GM19025 (cell line): ENCODE measurements around the gene KMO.

ENCODE experiments used
- ATAC-seq: cut with Tn5 transposase; IDR thresholded peaks from one replicate; pipeline ENCODE4 v1.9.1; 2021; ENCODE audit warnings: mild to moderate bottlenecking, low read depth, moderate library complexity; ENCODE audit not compliant: unreplicated experiment

KMO gene

GRCh38 chr1:241536304-241536703 is 4.1 kb downstream of the KMO start:
- no peak for ATAC-seq

DNA sequence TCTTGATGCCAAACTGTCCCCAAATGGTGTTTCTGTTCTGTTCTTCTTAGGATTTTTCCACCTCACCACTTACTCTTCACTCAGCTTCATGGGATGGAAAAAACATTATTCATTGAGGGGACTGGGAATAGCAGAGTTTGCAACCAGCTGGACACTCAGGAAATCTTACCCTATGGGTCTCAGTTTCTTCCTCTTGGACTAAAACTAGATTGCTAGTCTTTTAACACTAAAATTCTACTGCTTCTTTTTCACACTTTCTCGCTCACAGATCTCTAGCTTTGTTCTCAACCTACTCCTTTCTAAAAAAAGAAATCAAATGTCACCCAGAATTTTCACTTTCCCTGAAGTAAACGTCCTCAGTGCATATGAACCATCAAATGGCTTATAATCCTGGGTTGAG is 4.8 kb downstream of the KMO start:
- no peak for ATAC-seq

- no peak for ATAC-seq
Observed at GRCh38 chr1:241542199-241542907, 10.2 kb downstream of the KMO start.

GRCh38 chr1:241548008-241548407 is 15.8 kb downstream of the KMO start:
- ATAC-seq: no peak

DNA sequence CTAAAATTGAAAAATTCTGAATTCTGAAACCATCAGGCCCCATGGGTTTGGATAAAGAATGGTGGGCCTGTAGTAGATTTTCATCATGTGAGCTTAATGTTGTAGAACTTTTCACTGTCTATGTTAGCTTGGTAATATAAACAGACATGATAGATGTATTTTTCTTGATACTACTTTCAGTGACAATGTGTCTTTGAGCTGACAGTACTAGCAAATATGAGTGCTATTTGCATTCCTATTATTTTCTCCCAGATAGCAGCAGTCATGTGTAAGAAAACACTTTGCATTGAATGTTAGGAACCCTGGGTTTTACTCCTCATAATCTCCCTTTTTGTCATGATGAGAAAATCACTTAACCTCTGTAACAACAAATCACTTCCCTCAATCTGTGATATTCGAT is 18.1 kb downstream of the KMO start:
- ATAC-seq: no peak

DNA sequence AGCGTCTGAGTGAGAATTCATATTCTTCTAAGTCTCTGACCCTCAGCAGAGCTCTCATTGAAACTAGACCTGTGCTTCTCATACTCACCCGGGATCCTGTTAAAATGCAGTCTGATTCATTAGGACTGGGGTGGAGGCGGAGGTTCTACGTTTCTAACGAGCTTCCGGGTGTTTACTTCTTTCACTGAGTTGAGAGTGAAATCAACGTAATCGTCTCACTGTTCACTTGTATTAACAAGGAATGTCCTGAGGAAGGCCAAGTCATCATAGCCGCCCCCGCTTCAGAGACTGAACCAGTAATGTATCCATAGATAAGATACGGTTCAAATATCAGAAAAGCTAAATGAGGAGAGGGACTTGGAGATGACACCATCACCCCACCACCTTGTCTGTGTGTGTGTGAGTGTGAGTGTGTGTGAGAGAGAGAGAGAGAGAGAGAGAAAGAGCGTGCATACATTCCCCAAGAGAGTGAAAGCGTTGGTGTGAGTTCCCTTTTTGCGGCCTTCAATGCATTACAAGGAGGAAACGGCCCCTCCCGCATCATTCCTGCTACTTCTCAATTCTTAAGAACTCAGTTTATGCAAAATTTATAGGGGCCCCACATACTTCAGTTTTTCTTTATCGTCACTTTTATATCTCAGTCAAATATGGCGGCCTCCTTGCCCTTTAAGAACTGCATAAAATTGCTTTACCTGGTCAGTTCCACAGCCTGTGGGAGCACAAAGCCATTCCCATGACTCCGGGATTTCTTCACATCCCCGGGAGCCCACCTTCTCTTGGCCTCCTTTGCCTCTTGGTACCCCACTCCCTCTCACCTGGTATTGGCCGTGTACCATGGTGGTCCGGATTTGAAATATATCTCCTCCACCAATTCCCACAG is 19.8 kb downstream of the KMO start:
- ATAC-seq: peak; percentile 62

DNA sequence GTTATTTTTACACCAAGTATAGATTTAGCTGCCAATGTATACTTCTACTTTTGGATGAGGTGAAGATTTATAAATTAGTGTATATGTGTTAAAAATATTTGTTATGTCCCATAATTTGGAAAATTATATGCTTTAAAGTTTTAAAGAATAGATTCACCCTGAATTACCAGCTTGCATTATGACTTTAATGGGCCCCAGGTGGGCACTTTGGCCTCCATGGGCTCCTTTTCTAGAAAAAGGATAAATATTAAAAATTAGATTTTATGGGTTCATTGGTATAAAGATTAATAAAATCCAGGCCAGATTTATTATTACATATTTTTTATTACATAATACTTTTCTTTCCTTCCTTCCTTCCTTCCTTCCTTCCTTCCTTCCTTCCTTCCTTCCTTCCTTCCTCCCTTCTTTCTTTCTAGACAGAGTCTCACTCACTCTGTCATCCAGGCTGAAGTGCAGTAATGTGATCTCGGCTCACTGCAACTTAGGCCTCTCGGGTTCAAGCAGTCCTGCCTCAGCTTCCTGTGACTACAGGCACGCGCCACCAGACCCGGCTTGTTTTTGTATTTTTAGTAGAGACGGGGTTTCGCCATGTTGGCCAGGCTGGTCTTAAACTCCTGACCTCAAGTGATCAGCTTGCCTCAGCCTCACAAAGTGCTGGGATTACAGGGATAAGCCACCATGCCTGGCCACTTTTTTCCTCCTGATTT is 21.9 kb downstream of the KMO start:
- ATAC-seq: no peak

- no peak for ATAC-seq
Observed at GRCh38 chr1:241555526-241555925, 23.3 kb downstream of the KMO start.

DNA sequence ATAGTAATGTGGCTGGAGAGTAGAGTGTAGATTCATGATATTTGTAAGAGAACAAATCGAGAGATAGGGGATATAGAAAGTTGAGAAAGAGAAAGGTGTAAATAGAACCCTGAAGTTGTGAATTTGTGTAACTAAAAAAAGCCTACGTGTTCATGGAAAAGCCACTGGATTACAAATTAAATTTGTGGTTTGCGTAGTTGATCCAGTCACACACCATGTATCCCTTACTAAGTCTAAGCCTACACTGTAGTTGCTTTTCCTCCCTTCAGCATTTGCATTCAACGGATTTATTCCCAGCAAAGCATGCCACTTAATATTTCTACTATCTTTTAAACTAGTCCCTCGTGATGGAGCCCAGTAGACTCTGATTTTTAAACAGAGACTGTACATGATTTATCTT is 24.9 kb downstream of the KMO start:
- no peak for ATAC-seq

DNA sequence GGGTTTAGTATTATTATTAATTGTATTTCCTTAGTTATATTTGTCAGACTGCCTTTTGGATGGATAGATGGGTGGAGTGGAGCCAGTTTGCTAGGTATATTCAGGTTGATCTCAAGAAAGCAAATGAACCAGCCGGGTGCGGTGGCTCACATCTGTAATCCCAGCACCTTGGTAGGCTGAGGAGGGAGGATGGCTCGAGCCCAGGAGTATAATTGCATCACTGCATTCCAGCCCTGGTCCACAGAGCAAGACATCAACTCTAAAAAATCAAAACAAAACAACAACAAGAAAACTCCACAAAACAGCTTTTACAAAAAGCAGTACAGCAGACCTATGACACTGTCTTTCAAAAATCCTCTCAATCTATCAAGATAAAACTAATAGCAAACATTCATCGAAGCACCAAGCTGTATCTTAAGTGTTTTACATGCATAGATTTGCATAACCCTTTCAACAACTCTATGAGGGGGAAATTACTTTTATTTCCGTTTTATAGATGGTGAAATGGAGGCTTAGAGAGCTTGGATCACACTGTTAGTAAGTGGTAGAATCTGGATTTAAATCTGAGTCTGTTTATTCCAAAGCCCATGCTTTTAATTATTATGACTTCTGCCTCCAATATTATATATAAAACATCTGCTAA is 25.5 kb downstream of the KMO start:
- ATAC-seq: no peak

GRCh38 chr1:241560146-241560848 is 28.1 kb downstream of the KMO start:
- no peak for ATAC-seq

DNA sequence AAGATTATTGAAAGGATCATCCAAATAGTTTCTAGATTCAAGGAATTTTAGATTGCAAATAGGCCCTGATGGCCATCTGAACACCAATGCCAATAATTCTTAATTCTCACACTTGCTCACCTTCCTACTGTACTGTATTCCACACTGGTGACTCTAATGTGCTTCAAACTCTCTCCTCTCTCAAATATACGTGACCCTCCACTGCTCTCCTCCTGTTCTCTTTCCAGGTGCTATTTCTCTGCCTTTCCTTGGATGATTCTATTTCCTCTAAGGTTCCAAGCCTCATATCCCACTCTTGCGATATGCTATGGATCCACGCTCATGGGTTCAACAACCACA is 28.6 kb downstream of the KMO start:
- no peak for ATAC-seq

DNA sequence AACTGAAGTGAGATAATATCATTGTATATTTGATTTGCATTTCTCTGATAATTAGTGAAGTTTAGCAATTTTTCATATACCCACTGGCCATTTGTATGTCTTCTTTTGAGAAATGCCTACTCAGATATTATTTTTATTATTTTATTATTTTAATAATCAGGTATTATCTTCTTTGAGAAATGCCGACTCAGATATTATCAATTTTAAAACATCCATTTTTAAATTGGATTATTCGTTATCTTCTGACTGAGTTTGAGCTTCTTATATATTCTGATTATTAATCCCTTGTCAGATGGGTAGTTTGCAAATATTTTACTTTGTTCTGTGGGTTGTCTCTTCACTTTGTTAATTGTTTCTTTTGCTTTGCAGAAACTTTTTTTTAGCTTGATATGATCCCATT is 37.7 kb downstream of the KMO start:
- ATAC-seq: no peak

GRCh38 chr1:241574154-241574553 is 42.0 kb downstream of the KMO start:
- ATAC-seq: no peak

DNA sequence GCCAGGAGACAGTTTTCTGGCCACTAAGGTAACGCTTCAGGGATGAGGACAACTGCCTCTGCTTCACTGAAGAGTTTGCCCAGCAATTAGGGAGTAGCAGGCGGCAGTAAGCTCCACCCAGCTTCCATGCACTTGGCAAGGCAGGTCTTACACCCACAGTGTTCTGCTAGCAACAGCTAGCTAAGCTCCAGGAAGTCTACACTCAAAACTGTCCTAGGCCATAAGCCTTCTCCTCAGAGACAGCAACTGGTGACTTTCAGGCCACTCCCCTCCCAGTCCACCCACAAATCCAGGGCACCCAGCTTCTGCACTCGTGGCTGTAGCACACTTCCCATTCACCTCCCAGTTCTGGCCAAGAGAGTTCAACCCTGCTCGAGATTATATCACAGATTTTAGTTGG is 47.3 kb downstream of the KMO start:
- ATAC-seq: no peak

DNA sequence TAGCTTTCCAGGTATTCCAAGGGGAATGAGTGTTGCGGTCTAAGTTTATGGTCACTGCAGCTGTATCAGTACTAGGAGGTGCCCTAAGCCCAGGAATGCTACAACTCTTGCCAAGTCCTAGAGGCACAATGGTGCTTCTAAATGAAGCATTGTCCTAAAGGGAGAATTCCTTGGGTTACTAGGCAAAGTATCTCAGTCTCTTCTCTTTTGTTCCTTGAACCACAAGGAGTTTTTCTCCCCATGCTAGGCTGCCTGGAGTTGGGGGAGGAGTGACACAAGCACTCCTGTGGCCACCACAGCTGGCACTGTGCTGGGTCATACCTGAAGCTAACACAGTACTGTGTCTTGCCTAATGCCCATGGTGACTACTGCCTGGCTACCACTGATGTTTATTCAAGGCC is 50.7 kb downstream of the KMO start:
- no peak for ATAC-seq

DNA sequence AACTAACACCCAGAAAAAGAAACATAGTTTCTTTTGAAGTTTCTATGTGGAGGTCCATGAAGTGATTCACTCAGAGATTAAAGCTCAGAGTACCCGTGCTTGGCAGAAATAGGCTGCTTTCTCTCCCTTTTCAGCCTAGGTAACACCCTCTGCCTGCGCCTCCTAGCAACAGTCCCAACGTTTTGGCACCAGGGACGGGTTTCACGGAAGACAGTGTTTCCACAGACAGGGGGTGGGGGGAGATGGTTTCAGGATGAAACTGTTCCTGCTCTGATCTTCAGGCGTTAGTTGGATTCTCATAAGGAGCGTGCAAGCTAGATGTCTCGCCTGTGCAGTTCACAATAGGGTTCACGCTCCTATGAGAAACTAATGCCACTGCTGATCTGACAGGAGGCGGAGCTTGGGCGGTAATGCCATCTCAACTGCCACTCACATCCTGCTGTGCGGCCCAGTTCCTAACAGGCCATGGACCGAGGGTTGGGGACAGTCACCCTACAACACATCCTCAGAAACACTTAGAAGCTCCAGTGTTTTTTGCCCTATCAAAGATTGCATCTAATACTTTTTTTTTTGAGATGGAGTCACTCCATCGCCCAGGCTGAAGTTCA is 54.8 kb downstream of the KMO start:
- ATAC-seq: no peak

DNA sequence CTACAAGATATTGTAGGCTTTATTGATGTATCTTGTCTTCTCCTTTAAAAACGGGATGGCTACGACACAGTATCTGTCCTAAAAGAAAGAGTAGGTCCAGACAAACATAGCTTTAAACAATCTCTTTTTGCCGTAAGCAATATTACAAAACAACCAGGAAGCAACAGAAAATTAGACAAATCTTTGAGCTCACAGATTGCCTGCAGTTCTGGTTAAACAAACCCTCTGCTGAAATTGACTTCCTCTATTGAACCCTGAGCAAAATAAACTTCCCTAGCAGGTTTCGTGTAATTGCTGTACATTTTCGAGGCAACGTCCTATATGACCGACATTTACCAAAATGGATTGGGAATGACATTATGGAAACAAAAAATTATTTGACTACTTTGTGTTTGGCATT is 57.3 kb downstream of the KMO start:
- no peak for ATAC-seq

- ATAC-seq: no peak
Observed at GRCh38 chr1:241590719-241591118, 58.5 kb downstream of the KMO start.

DNA sequence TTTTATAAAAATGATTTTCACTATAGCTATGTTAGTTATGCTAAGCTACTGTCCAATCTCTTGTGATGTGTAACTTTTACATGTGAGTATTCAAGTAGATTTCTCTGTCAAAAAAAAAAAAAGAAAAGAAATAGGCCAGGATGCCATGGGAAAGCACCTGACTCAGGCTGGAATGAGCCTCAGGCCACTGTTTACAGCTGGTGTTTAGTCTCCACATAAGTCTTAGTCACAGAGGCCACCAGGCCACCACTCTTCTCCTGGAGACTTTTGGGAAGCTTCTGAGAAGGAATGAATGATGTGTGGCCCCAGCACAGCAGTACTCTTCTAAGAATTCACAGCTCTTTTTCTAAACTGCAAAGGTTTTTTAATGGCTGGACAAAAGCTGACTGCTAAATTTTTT is 59.1 kb downstream of the KMO start:
- ATAC-seq: no peak
